ENCODE results near the gene ACE2. TPM values are rescaled to one million over a fixed set of nuclear protein-coding genes. Genes with fewer than 3 reads are reported as not detected.

ACE2 gene
- total RNA-seq, 1 experiment from 2014 or later: not detected

DNA sequence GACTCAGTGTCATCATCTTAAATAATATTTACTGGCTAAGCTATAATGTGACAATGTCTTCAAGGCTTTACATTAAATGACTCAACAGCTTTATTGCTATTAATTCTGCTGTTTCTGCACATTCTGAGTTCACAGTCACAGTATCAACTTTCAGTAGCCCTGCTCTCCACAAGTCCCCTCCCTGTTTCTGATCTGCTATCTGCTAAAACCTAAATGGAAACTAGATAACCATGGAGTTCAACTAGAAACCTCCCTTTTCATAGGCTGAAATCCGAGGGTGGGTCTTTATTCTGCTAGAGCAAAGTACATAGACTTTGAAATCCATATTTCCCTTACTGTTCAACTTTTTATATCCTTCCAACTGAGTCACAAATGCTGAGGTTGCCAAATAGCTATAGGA, 5.4 kb upstream of the ACE2 start:
- DNase-seq (ENCODE audit: low spot score) (no peak), ATAC-seq (no peak)
- no peak for TF ChIP-seq ZNF121 (CRISPR knock-in tag; IDR thresholded peaks at IDR 0.05)
- TF ChIP-seq ZNF317 (CRISPR knock-in tag; IDR thresholded peaks at IDR 0.05; ENCODE audit: borderline replicate concordance, low read depth): no peak
- TF ChIP-seq CREB1 (CRISPR knock-in tag; IDR thresholded peaks at IDR 0.05): no peak
- TF ChIP-seq, protein P1, sequence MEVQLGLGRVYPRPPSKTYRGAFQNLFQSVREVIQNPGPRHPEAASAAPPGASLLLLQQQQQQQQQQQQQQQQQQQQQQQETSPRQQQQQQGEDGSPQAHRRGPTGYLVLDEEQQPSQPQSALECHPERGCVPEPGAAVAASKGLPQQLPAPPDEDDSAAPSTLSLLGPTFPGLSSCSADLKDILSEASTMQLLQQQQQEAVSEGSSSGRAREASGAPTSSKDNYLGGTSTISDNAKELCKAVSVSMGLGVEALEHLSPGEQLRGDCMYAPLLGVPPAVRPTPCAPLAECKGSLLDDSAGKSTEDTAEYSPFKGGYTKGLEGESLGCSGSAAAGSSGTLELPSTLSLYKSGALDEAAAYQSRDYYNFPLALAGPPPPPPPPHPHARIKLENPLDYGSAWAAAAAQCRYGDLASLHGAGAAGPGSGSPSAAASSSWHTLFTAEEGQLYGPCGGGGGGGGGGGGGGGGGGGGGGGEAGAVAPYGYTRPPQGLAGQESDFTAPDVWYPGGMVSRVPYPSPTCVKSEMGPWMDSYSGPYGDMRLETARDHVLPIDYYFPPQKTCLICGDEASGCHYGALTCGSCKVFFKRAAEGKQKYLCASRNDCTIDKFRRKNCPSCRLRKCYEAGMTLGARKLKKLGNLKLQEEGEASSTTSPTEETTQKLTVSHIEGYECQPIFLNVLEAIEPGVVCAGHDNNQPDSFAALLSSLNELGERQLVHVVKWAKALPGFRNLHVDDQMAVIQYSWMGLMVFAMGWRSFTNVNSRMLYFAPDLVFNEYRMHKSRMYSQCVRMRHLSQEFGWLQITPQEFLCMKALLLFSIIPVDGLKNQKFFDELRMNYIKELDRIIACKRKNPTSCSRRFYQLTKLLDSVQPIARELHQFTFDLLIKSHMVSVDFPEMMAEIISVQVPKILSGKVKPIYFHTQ (CRISPR knock-in tag; IDR thresholded peaks at IDR 0.05): no peak
- POLR2A ChIA-PET: interaction anchor here (0.9 kb wide), 1 partner anchor 20 kb away, joined by 4 read pairs; no protein-coding TSS in a partner anchor
- 0 out of 2 replicates have a peak, but pooled peaks cover 4% of the 10 kb centered on the region for H3K4me1 Mint-ChIP-seq
- H3K9me3 Mint-ChIP-seq: no peaks in the 10 kb centered on the region
- no peak overlapping the region for H3K27ac Mint-ChIP-seq
- no peaks in the 10 kb centered on the region for H3K36me3 Mint-ChIP-seq
- no peak overlapping the region for H3K4me3 Mint-ChIP-seq
- CTCF ChIA-PET: no interaction called here
- H3K27me3 Mint-ChIP-seq (ENCODE audit: low read depth): no peaks in the 10 kb centered on the region

DNA sequence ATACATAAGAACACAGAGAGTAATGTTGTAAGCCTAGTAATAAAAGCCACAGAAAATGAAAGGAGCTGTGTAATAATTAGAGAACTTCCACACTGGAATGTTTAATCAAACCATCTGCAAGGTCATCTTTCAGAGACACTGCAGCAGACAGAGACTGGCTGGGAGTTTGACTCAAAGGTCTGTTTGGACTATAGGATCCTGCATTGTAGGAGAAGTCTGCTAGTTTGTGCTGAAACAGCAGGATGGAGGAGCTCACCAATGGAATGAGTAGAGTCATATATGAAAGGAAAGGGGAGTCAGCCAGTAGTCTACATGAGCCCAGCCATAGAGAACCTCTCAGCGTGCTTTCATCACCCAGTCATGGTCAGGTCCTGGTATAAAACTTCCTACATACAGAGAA, 4.5 kb upstream of the ACE2 start:
- Mint-ChIP-seq H3K4me1 (0 out of 2 replicates have a peak, but pooled peaks cover 4% of the 10 kb centered on the region), H3K27me3 (ENCODE audit: low read depth) (no peaks in the 10 kb centered on the region), H3K9me3 (no peaks in the 10 kb centered on the region), H3K27ac (no peak overlapping the region), H3K4me3 (no peak overlapping the region), H3K36me3 (no peaks in the 10 kb centered on the region)
- CTCF ChIA-PET: no interaction called here
- ATAC-seq: no peak
- no peak for TF ChIP-seq ZNF121 (CRISPR knock-in tag; IDR thresholded peaks at IDR 0.05)
- TF ChIP-seq NR1H2 (CRISPR knock-in tag; IDR thresholded peaks at IDR 0.05): no peak
- no peak for TF ChIP-seq ZNF396 (CRISPR knock-in tag; IDR thresholded peaks at IDR 0.05; ENCODE audit: borderline replicate concordance)
- TF ChIP-seq, protein P2, sequence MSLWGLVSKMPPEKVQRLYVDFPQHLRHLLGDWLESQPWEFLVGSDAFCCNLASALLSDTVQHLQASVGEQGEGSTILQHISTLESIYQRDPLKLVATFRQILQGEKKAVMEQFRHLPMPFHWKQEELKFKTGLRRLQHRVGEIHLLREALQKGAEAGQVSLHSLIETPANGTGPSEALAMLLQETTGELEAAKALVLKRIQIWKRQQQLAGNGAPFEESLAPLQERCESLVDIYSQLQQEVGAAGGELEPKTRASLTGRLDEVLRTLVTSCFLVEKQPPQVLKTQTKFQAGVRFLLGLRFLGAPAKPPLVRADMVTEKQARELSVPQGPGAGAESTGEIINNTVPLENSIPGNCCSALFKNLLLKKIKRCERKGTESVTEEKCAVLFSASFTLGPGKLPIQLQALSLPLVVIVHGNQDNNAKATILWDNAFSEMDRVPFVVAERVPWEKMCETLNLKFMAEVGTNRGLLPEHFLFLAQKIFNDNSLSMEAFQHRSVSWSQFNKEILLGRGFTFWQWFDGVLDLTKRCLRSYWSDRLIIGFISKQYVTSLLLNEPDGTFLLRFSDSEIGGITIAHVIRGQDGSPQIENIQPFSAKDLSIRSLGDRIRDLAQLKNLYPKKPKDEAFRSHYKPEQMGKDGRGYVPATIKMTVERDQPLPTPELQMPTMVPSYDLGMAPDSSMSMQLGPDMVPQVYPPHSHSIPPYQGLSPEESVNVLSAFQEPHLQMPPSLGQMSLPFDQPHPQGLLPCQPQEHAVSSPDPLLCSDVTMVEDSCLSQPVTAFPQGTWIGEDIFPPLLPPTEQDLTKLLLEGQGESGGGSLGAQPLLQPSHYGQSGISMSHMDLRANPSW (CRISPR knock-in tag; conservative IDR thresholded peaks at IDR 0.05; ENCODE audit: low read depth): no peak
- no peak for TF ChIP-seq GTF2I (CRISPR knock-in tag; conservative IDR thresholded peaks at IDR 0.05)
- no peak for TF ChIP-seq SMAD4 (CRISPR knock-in tag; IDR thresholded peaks at IDR 0.05)
- TF ChIP-seq, protein P3, sequence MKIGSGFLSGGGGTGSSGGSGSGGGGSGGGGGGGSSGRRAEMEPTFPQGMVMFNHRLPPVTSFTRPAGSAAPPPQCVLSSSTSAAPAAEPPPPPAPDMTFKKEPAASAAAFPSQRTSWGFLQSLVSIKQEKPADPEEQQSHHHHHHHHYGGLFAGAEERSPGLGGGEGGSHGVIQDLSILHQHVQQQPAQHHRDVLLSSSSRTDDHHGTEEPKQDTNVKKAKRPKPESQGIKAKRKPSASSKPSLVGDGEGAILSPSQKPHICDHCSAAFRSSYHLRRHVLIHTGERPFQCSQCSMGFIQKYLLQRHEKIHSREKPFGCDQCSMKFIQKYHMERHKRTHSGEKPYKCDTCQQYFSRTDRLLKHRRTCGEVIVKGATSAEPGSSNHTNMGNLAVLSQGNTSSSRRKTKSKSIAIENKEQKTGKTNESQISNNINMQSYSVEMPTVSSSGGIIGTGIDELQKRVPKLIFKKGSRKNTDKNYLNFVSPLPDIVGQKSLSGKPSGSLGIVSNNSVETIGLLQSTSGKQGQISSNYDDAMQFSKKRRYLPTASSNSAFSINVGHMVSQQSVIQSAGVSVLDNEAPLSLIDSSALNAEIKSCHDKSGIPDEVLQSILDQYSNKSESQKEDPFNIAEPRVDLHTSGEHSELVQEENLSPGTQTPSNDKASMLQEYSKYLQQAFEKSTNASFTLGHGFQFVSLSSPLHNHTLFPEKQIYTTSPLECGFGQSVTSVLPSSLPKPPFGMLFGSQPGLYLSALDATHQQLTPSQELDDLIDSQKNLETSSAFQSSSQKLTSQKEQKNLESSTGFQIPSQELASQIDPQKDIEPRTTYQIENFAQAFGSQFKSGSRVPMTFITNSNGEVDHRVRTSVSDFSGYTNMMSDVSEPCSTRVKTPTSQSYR (CRISPR knock-in tag; IDR thresholded peaks at IDR 0.05): no peak
- TF ChIP-seq, protein P4, sequence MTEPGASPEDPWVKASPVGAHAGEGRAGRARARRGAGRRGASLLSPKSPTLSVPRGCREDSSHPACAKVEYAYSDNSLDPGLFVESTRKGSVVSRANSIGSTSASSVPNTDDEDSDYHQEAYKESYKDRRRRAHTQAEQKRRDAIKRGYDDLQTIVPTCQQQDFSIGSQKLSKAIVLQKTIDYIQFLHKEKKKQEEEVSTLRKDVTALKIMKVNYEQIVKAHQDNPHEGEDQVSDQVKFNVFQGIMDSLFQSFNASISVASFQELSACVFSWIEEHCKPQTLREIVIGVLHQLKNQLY (CRISPR knock-in tag; IDR thresholded peaks at IDR 0.05): no peak
- TF ChIP-seq NFYB (CRISPR knock-in tag; conservative IDR thresholded peaks at IDR 0.05; ENCODE audit: low read depth): no peak
- TF ChIP-seq, protein P5, sequence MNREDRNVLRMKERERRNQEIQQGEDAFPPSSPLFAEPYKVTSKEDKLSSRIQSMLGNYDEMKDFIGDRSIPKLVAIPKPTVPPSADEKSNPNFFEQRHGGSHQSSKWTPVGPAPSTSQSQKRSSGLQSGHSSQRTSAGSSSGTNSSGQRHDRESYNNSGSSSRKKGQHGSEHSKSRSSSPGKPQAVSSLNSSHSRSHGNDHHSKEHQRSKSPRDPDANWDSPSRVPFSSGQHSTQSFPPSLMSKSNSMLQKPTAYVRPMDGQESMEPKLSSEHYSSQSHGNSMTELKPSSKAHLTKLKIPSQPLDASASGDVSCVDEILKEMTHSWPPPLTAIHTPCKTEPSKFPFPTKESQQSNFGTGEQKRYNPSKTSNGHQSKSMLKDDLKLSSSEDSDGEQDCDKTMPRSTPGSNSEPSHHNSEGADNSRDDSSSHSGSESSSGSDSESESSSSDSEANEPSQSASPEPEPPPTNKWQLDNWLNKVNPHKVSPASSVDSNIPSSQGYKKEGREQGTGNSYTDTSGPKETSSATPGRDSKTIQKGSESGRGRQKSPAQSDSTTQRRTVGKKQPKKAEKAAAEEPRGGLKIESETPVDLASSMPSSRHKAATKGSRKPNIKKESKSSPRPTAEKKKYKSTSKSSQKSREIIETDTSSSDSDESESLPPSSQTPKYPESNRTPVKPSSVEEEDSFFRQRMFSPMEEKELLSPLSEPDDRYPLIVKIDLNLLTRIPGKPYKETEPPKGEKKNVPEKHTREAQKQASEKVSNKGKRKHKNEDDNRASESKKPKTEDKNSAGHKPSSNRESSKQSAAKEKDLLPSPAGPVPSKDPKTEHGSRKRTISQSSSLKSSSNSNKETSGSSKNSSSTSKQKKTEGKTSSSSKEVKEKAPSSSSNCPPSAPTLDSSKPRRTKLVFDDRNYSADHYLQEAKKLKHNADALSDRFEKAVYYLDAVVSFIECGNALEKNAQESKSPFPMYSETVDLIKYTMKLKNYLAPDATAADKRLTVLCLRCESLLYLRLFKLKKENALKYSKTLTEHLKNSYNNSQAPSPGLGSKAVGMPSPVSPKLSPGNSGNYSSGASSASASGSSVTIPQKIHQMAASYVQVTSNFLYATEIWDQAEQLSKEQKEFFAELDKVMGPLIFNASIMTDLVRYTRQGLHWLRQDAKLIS (CRISPR knock-in tag; IDR thresholded peaks at IDR 0.05; ENCODE audit: borderline replicate concordance): no peak
- TF ChIP-seq, protein P6, sequence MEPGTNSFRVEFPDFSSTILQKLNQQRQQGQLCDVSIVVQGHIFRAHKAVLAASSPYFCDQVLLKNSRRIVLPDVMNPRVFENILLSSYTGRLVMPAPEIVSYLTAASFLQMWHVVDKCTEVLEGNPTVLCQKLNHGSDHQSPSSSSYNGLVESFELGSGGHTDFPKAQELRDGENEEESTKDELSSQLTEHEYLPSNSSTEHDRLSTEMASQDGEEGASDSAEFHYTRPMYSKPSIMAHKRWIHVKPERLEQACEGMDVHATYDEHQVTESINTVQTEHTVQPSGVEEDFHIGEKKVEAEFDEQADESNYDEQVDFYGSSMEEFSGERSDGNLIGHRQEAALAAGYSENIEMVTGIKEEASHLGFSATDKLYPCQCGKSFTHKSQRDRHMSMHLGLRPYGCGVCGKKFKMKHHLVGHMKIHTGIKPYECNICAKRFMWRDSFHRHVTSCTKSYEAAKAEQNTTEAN (CRISPR knock-in tag; IDR thresholded peaks at IDR 0.05): no peak
- TF ChIP-seq ZNF671 (CRISPR knock-in tag; IDR thresholded peaks at IDR 0.05): no peak
- no peak for TF ChIP-seq SMAD3 (CRISPR knock-in tag; IDR thresholded peaks at IDR 0.05; ENCODE audit: borderline replicate concordance)
- DNase-seq (ENCODE audit: low spot score): no peak
- POLR2A ChIA-PET: no interaction called here
